Body of pancreas (tissue), 4 donors: ENCODE data around the gene TRH.

ENCODE experiments used
- POLR2A ChIP-seq, 3 donors: fragments of 450-650 bp; IDR thresholded peaks; one replicate each; pipeline ENCODE4 v1.6.1; 2016; ENCODE audit warnings: antibody characterized with exemption in 3 of 3, mild to moderate bottlenecking in 2 of 3
- TF ChIP-seq, protein P1 (sequence below), 7 experiments: fragments of 450-650 bp in 4 of 7; fragments of 200-600 bp in 3 of 7; sonication (generic) in 3 of 7; IDR thresholded peaks; one replicate each; pipeline ENCODE4 v1.5.1; 2016 to 2019; ENCODE audit warnings: antibody characterized with exemption in 7 of 7

DNA sequence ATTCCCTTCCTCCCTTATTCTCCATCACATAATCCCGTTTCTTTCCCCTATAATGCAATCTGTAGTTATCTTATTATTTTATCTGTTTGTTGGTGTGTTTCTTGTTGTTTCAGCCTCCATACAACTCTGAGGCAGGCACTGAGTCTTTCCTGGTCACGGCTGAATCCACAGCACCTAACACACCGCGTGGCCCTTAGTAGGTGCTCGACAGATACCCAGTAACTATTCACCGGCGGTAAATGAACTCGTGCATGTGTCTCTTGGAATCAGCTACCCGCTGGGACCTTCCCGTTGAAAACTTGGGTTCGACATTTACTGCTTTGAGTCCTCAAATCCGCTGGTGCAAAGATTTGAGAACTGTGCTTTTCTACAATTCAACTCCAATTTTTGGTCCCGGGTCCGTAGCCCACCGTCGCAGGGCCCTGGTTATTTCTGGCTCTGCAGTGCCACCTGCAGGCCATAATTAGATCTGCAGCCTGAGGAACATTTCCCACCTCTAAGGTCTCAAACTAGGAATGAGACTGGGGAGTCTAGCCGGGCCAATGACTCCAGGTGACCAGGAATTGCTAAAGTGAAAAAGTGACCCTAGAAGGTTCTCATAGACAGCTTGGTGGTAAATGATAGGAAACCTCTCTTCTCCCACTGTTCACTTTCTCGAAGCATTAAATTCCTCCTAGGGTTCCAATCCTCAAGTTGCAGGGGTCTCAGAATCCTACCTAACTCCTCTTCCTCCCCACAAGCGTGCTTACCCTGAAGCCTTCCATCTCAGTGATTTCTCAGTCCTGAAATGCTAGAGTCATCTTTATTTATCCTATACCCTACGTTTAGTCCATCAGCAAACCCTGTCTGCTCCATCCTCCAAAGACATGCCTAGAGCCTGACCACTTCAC lies 40.0 kb upstream of the TRH start:
- TF ChIP-seq, protein P1, sequence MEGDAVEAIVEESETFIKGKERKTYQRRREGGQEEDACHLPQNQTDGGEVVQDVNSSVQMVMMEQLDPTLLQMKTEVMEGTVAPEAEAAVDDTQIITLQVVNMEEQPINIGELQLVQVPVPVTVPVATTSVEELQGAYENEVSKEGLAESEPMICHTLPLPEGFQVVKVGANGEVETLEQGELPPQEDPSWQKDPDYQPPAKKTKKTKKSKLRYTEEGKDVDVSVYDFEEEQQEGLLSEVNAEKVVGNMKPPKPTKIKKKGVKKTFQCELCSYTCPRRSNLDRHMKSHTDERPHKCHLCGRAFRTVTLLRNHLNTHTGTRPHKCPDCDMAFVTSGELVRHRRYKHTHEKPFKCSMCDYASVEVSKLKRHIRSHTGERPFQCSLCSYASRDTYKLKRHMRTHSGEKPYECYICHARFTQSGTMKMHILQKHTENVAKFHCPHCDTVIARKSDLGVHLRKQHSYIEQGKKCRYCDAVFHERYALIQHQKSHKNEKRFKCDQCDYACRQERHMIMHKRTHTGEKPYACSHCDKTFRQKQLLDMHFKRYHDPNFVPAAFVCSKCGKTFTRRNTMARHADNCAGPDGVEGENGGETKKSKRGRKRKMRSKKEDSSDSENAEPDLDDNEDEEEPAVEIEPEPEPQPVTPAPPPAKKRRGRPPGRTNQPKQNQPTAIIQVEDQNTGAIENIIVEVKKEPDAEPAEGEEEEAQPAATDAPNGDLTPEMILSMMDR (IDR thresholded peaks at IDR 0.05): peak; percentile 80 to 91 (median 86)
- TF ChIP-seq POLR2A (IDR thresholded peaks at IDR 0.05): no peak
